Common myeloid progenitor, CD34-positive (primary cell): ENCODE measurements around the gene GAB1.

Experiments used
- CTCF ChIA-PET: fragments of 350-600 bp; sonication (Branson Sonifier 250); formaldehyde crosslinking; loops from one replicate; lab custom pipeline; 2021; ENCODE audit warnings: antibody characterized with exemption; lab: Charles Lee
- POLR2A ChIA-PET: fragments of 350-600 bp; sonication (Branson Sonifier 250); formaldehyde crosslinking; loops from one replicate; lab custom pipeline; 2021; ENCODE audit warnings: antibody characterized with exemption; lab: Charles Lee
- DNase-seq, 3 donors: peaks; one replicate each; pipeline versions ENCODE4 v3.0.0 to v3.0.0-alpha.2; 2013
- H3K27ac ChIP-seq, 2 experiments: 1 replicate in 1 of 2; 2 replicates in 1 of 2; pipeline ENCODE4 v1.7.0; 2013; ENCODE audit warnings: inconsistent platforms in 2 of 2, low read length in 2 of 2, mild to moderate bottlenecking in 2 of 2, low read depth in 1 of 2, moderate library complexity in 1 of 2; ENCODE audit not compliant: severe bottlenecking in 2 of 2, insufficient read depth in 1 of 2, poor library complexity in 1 of 2
- H3K27me3 ChIP-seq, 5 experiments: replicated peaks in 2 of 5; 1 replicate in 3 of 5; 2 replicates in 2 of 5; pipeline versions ENCODE4 v1.6.1 to v1.7.0; 2013; ENCODE audit warnings: low read length in 4 of 5, mild to moderate bottlenecking in 2 of 5, moderate library complexity in 2 of 5, inconsistent platforms in 1 of 5; ENCODE audit not compliant: insufficient read depth in 5 of 5, control insufficient read depth in 4 of 5
- H3K36me3 ChIP-seq, 4 experiments: 1 replicate in 2 of 4; 2 replicates in 2 of 4; pipeline versions ENCODE4 v1.6.1 to v1.7.0; 2013; ENCODE audit warnings: low read length in 3 of 4, control low read depth in 1 of 4, mild to moderate bottlenecking in 1 of 4; ENCODE audit not compliant: control insufficient read depth in 4 of 4, insufficient read depth in 4 of 4
- H3K4me1 ChIP-seq, 4 experiments: 1 replicate in 3 of 4; 2 replicates in 1 of 4; pipeline versions ENCODE4 v1.6.1 to v1.7.1; 2013; ENCODE audit warnings: low read length in 3 of 4, mild to moderate bottlenecking in 3 of 4, control low read depth in 1 of 4, inconsistent platforms in 1 of 4, moderate library complexity in 1 of 4; ENCODE audit not compliant: control insufficient read depth in 4 of 4, insufficient read depth in 4 of 4; ENCODE audit errors: control extremely low read depth in 1 of 4
- H3K4me3 ChIP-seq, 7 experiments: 1 replicate in 4 of 7; 2 replicates in 3 of 7; pipeline versions ENCODE4 v1.5.1 to v1.7.0; 2013; ENCODE audit warnings: mild to moderate bottlenecking in 7 of 7, low read length in 6 of 7, moderate library complexity in 6 of 7, inconsistent platforms in 2 of 7, low read depth in 2 of 7, control low read depth in 1 of 7; ENCODE audit not compliant: insufficient read depth in 4 of 7, control insufficient read depth in 1 of 7; ENCODE audit errors: extremely low read depth in 1 of 7
- H3K9me3 ChIP-seq, 5 experiments: 1 replicate in 4 of 5; 2 replicates in 1 of 5; pipeline versions ENCODE4 v1.6.1 to v1.7.1; 2013; ENCODE audit warnings: low read length in 4 of 5, mild to moderate bottlenecking in 2 of 5, inconsistent platforms in 1 of 5, low read depth in 1 of 5, moderate library complexity in 1 of 5; ENCODE audit not compliant: control insufficient read depth in 4 of 5, insufficient read depth in 2 of 5; ENCODE audit errors: control extremely low read depth in 1 of 5
- WGBS: methylation state at CpG from one replicate; pipeline ENCODE4 v1.1.5; 2013; ENCODE audit not compliant: insufficient coverage; 5-methylcytosine and 5-hydroxymethylcytosine counted together

The GAB1 gene

DNA sequence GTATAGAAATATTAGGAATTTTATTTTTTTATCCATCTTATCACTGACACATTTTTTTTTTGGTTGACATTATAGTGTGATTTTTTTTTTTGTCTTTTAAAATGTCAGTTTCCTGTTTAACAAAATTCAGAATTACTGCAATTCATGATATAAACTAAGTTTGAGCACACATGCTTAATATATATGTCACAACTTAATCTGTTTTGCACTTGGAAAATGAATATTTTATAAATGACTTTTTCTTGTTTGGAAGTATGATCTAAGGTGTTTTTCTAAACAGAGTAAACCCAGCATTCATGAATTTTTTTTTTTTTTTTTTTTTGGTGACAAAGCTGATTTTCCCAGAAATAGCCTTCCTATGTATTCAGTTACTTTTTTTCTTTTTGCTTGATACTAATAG lies 179.2 kb downstream of the GAB1 start:
- no peaks in the 10 kb centered on the region for H3K9me3 ChIP-seq
- H3K4me3 ChIP-seq, result peak overlapping the region in 2 of 7 experiments; percentile 76 to 99
- peaks cover 13 to 28% (median 19%) of the 10 kb centered on the region in 4 experiments for H3K4me1 ChIP-seq
- no peaks in the 10 kb centered on the region for H3K27me3 ChIP-seq
- CTCF ChIA-PET, result no interaction called here
- peaks cover 7 to 31% (median 19%) of the 10 kb centered on the region in 4 experiments for H3K36me3 ChIP-seq
- POLR2A ChIA-PET, result no interaction called here
- DNase-seq, result no peak
- H3K27ac ChIP-seq, result no peak overlapping the region

DNA sequence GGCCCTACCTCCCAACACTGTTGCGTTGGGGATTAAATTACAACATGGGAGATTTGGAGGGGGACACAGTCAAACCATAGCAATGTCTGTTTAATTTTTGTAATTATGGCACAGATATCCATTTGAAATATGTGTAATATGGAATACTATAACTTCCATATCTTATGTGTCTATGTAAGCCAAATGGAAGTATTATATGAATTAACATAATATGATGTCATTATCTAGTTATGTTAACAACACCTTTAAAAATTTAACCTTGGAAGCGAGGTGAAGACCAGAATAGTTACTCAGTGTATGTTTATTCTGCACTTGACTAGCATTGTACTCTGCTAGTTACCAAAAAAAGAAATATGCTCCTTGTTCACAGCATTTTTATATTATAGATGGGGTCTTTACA lies 181.1 kb downstream of the GAB1 start:
- CTCF ChIA-PET, result interaction anchor here (1.0 to 2.0 kb wide), 2 partner anchors 14 to 1583 kb away, joined by 3 to 6 read pairs; no protein-coding TSS in a partner anchor
- no peak overlapping the region for H3K4me3 ChIP-seq
- DNase-seq, result no peak
- POLR2A ChIA-PET, result no interaction called here
- no CpG with 5 or more reads among the region's 2 CpGs for WGBS
- H3K36me3 ChIP-seq, result peaks cover 10 to 47% (median 30%) of the 10 kb centered on the region in 4 experiments
- H3K27me3 ChIP-seq, result no peaks in the 10 kb centered on the region
- peaks cover 9 to 21% (median 16%) of the 10 kb centered on the region in 4 experiments for H3K4me1 ChIP-seq
- H3K9me3 ChIP-seq, result no peaks in the 10 kb centered on the region
- H3K27ac ChIP-seq, result no peak overlapping the region
